Esophagus squamous epithelium (tissue), 4 donors: Measurements from ENCODE around the gene SMPX.

Source experiments
- CTCF ChIP-seq, 6 experiments: fragments of 450-650 bp in 4 of 6; fragments of 200-600 bp in 2 of 6; sonication (generic) in 2 of 6; IDR thresholded peaks; one replicate each; pipeline ENCODE4 v1.5.1; 2016 to 2019; ENCODE audit warnings: antibody characterized with exemption in 6 of 6, mild to moderate bottlenecking in 4 of 6, moderate library complexity in 4 of 6
- POLR2A ChIP-seq, 4 donors: fragments of 450-650 bp; IDR thresholded peaks; one replicate each; pipeline ENCODE4 v1.6.1; 2017; ENCODE audit warnings: antibody characterized with exemption in 4 of 4, mild to moderate bottlenecking in 4 of 4, moderate library complexity in 3 of 4

- TF ChIP-seq CTCF (IDR thresholded peaks at IDR 0.05) (no peak), POLR2A (IDR thresholded peaks at IDR 0.05) (no peak)
These were observed 91.2 kb downstream of the SMPX start for GRCh38 chrX:21666679-21667078.
